K562 (cell line): ENCODE measurements around the gene CD37. TPM values are rescaled to one million over a fixed set of nuclear protein-coding genes. Genes with fewer than 3 reads are reported as not detected.

ENCODE experiments used
- ARNT ChIP-seq, 2 experiments: fragments of 450-650 bp; IDR thresholded peaks; 2 replicates each; pipeline ENCODE4 v1.6.1; 2016; ENCODE audit warnings: mild to moderate bottlenecking in 1 of 2
- FOS ChIP-seq: IDR thresholded peaks from 3 replicates; pipeline ENCODE4 v1.6.1; 2011; ENCODE audit not compliant: insufficient read length; ENCODE audit errors: extremely low read depth
- KDM1A ChIP-seq, 2 experiments: fragments of 450-650 bp; IDR thresholded peaks; 2 replicates each; pipeline ENCODE4 v1.6.1; 2016; ENCODE audit warnings: mild to moderate bottlenecking in 2 of 2
- KLF6 ChIP-seq: fragments of 250-450 bp; sonication (Bioruptor Pico); IDR thresholded peaks from 2 replicates; pipeline ENCODE4 v1.4.0; 2020; ENCODE audit warnings: mild to moderate bottlenecking, moderate library complexity, borderline replicate concordance
- MAZ ChIP-seq, 2 experiments: fragments of 450-650 bp in 1 of 2; sonication (generic) in 1 of 2; formaldehyde crosslinking; IDR thresholded peaks in 1 of 2; conservative IDR thresholded peaks in 1 of 2; 2 replicates each; pipeline versions ENCODE4 v1.4.0 to v1.5.0; 2020; ENCODE audit warnings: mild to moderate bottlenecking in 1 of 2, missing genetic modification reagents in 1 of 2
- PML ChIP-seq: IDR thresholded peaks from 2 replicates; pipeline ENCODE4 v1.6.1; 2012; ENCODE audit warnings: low read length, inconsistent platforms
- POLR3A ChIP-seq: IDR thresholded peaks from 2 replicates; pipeline ENCODE4 v1.6.1; 2011; ENCODE audit warnings: borderline replicate concordance, mild to moderate bottlenecking, moderate library complexity; ENCODE audit not compliant: insufficient read length, insufficient read depth; ENCODE audit errors: extremely low read depth
- SUPT5H ChIP-seq: fragments of 450-650 bp; IDR thresholded peaks from 2 replicates; pipeline ENCODE4 v1.6.1; 2016
- TCF7L2 ChIP-seq: fragments of 150-350 bp; IDR thresholded peaks from 2 replicates; pipeline ENCODE4 v1.6.1; 2016; ENCODE audit warnings: low read depth, mild to moderate bottlenecking, low read length, moderate library complexity
- TCFL5 ChIP-seq: fragments of 250-450 bp; sonication (Bioruptor Pico); conservative IDR thresholded peaks from 2 replicates; pipeline ENCODE4 v1.6.1; 2021; ENCODE audit warnings: mild to moderate bottlenecking, moderate library complexity, matching md5 sums
- TFAM ChIP-seq: fragments of 250-450 bp; sonication (Bioruptor Pico); conservative IDR thresholded peaks from 2 replicates; pipeline ENCODE4 v1.5.0; 2021; ENCODE audit warnings: mild to moderate bottlenecking, moderate library complexity
- ZNF444 ChIP-seq: fragments of 250-450 bp; sonication (Bioruptor Pico); IDR thresholded peaks from 2 replicates; pipeline ENCODE4 v1.4.0; 2020; ENCODE audit warnings: mild to moderate bottlenecking, moderate library complexity
- polyA plus RNA-seq, 8 experiments: library from polyadenylated mRNA; depleted of rRNA in 4 of 8; stranded (reverse) in 5 of 8; unstranded in 3 of 8; fragments of >200 nt; fragmentation: Nextera tagmentation in 2 of 8; fragmentation: Illumina TruSeq in 1 of 8; extraction: Ambion mirVana in 2 of 8; extraction: Trizol in 1 of 8; gene quantifications; 2 replicates each; pipeline versions ENCODE4 v1.2.1 to v1.2.3, GENCODE V29; 2011 to 2014; ENCODE audit warnings: inconsistent platforms in 1 of 8, missing spikeins in 1 of 8
- total RNA-seq, 7 experiments: library from RNA; depleted of rRNA in 6 of 7; stranded (reverse); fragments of >200 nt in 6 of 7; fragmentation: Illumina TruSeq in 2 of 7; extraction: Trizol in 2 of 7; gene quantifications; 2 replicates each; pipeline versions ENCODE4 v1.2.1 to v1.2.3, GENCODE V29; 2011 to 2021; ENCODE audit warnings: low replicate concordance in 1 of 7
- TF ChIP-seq, protein P1 (sequence below): fragments of 250-450 bp; sonication (Bioruptor Pico); IDR thresholded peaks from 2 replicates; pipeline ENCODE4 v1.5.0; 2021; ENCODE audit warnings: mild to moderate bottlenecking, moderate library complexity
- TF ChIP-seq, protein P2 (sequence below): fragments of 450-650 bp; formaldehyde crosslinking; IDR thresholded peaks from 2 replicates; pipeline ENCODE4 v1.4.0; 2022; ENCODE audit warnings: mild to moderate bottlenecking, moderate library complexity
- TF ChIP-seq, protein P3 (sequence below): fragments of 250-450 bp; sonication (Bioruptor Pico); IDR thresholded peaks from 2 replicates; pipeline ENCODE4 v1.8.0; 2022; ENCODE audit warnings: inconsistent platforms
- TF ChIP-seq, protein P4 (sequence below): IDR thresholded peaks from 3 replicates; pipeline ENCODE4 v1.6.1; 2011; ENCODE audit warnings: borderline replicate concordance, mild to moderate bottlenecking, moderate library complexity; ENCODE audit not compliant: insufficient read length; ENCODE audit errors: extremely low read depth

CD37 gene
- total and polyA plus RNA-seq, 9 of the 15 experiments (the other 6 are each of a cell fraction or from before 2014, with no cell fraction given), result 2.5 to 19.0 (median 7.4) TPM

DNA sequence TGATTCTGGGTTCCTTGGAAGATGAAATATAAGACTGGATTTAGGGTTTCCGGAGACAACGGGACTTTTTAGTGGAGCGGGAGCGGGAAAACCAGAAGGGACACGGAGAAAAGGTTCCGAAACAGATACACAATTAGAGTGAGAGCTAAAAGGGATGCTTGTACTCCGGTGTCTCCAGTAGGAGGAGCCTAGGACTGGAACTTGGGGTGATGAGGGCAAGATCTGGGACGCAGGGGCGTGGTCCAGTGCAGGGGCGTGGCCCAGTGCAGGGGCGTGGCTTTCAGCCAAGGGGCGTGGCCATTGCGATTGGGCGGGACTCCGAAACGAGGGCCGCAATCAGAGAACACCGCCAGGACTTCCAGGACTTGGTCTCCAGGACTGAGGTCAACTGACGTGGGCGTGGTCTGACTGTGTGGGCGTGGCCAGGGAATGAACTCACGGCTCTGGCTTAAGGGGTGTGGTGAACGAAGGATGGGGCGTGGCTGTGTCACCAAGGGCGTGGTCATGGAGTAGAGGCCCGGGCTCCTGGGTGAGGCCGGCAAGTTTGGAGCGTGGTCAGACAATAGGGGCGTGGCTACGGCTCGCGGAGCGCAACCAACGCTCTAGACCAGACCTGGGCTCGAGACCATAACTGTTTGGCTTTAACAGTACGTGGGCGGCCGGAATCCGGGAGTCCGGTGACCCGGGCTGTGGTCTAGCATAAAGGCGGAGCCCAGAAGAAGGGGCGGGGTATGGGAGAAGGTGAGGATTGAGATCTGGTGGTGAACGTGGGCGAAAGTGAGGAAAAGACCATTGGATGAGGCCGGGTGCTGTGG, 28.3 kb downstream of the CD37 start, which contains the start of gene DKKL1 (continued):
- TF ChIP-seq, protein P1, sequence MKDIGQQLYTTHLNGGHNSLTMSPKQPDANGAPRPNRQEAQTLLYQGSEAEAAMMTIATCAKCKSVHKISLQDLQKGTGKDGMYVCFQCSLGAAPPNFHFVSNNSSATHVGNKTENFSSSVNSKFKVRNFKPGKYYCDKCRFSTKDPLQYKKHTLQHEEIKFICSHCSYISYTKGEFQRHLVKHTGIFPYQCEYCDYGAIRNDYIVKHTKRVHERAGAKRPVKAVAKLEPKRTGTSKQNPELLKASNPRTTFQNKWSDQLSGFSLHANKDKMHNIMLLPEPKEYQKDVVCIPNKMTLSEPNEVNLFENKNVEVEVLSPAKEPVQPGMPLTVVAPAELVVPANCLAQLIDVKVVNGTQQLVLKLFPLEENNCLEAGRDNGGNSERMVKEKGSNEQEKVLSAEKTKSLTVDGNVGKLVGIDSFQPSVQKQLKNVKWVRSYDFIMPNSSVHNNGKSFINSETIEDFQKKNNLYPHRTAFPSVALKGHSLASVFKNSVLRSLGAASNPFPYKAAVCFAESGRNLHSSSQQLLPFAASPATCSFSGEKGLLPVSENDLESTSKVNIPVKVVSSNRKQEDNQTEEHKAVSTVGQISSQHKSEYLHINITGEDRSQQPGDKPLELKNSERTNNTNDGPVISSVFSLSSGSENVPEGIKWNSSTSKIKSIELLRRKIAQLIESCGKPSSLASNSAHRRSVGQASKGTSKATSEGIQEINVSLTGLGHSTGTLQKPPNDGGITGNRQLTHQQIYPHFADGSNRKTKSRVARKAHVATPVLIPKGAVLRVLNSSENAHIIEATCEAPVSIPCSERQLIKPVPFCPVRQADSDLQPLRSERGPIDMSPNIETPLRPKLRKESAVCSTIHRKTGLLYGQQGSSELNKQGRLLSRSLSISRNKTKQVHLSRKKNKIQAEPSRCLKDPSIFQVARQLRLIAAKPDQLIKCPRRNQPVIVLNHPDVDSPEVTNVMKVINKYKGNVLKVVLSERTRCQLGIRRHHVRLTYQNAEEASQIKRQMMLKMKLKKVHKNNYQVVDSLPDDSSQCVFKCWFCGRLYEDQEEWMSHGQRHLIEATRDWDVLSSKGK (CRISPR knock-in tag), result no peak
- TF ChIP-seq KDM1A (IDR thresholded peaks at IDR 0.05), result no peak
- TF ChIP-seq TFAM (CRISPR knock-in tag), result no peak
- no peak for TF ChIP-seq PML
- no peak for TF ChIP-seq TCF7L2
- TF ChIP-seq, protein P2, sequence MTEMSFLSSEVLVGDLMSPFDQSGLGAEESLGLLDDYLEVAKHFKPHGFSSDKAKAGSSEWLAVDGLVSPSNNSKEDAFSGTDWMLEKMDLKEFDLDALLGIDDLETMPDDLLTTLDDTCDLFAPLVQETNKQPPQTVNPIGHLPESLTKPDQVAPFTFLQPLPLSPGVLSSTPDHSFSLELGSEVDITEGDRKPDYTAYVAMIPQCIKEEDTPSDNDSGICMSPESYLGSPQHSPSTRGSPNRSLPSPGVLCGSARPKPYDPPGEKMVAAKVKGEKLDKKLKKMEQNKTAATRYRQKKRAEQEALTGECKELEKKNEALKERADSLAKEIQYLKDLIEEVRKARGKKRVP, result no peak; the same call in 1 of the 2 replicates
- no peak for TF ChIP-seq FOS
- TF ChIP-seq, protein P3, sequence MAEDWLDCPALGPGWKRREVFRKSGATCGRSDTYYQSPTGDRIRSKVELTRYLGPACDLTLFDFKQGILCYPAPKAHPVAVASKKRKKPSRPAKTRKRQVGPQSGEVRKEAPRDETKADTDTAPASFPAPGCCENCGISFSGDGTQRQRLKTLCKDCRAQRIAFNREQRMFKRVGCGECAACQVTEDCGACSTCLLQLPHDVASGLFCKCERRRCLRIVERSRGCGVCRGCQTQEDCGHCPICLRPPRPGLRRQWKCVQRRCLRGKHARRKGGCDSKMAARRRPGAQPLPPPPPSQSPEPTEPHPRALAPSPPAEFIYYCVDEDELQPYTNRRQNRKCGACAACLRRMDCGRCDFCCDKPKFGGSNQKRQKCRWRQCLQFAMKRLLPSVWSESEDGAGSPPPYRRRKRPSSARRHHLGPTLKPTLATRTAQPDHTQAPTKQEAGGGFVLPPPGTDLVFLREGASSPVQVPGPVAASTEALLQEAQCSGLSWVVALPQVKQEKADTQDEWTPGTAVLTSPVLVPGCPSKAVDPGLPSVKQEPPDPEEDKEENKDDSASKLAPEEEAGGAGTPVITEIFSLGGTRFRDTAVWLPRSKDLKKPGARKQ (CRISPR knock-in tag), result no peak
- no peak for TF ChIP-seq POLR3A
- TF ChIP-seq, protein P4, sequence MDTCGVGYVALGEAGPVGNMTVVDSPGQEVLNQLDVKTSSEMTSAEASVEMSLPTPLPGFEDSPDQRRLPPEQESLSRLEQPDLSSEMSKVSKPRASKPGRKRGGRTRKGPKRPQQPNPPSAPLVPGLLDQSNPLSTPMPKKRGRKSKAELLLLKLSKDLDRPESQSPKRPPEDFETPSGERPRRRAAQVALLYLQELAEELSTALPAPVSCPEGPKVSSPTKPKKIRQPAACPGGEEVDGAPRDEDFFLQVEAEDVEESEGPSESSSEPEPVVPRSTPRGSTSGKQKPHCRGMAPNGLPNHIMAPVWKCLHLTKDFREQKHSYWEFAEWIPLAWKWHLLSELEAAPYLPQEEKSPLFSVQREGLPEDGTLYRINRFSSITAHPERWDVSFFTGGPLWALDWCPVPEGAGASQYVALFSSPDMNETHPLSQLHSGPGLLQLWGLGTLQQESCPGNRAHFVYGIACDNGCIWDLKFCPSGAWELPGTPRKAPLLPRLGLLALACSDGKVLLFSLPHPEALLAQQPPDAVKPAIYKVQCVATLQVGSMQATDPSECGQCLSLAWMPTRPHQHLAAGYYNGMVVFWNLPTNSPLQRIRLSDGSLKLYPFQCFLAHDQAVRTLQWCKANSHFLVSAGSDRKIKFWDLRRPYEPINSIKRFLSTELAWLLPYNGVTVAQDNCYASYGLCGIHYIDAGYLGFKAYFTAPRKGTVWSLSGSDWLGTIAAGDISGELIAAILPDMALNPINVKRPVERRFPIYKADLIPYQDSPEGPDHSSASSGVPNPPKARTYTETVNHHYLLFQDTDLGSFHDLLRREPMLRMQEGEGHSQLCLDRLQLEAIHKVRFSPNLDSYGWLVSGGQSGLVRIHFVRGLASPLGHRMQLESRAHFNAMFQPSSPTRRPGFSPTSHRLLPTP, result no peak
- no peak for TF ChIP-seq TCFL5 (CRISPR knock-in tag)
- TF ChIP-seq SUPT5H, result peak; percentile 46
- TF ChIP-seq MAZ (CRISPR knock-in tag; conservative IDR thresholded peaks at IDR 0.05 in 1 of 2, IDR thresholded peaks at IDR 0.05 in 1 of 2), result peak; percentile 23 to 69; a peak in 3 of 4 replicates
- TF ChIP-seq KLF6 (CRISPR knock-in tag), result no peak; the same call in 1 of the 2 replicates
- no peak for TF ChIP-seq ZNF444 (CRISPR knock-in tag)
- TF ChIP-seq ARNT (IDR thresholded peaks at IDR 0.05), result peak in 1 of 2 experiments; percentile 71; a peak in 1 of 4 replicates
